ENCODE results near the gene ASAH2. TPM values are rescaled to one million over a fixed set of nuclear protein-coding genes. Genes with fewer than 3 reads are reported as not detected.

The ASAH2 gene
- polyA plus RNA-seq, 3 donors = not detected

GRCh38 chr10:50234486-50234885, 16.8 kb downstream of the ASAH2 start:
- Histone ChIP-seq H3K4me1 (ENCODE audit: control insufficient read depth in 1 of 2, insufficient read depth in 2 of 2, low read length in 2 of 2) (no peaks in the 10 kb centered on the region), H3K27me3 (ENCODE audit: control insufficient read depth in 2 of 2, insufficient read depth in 2 of 2, low read length in 2 of 2) (peaks cover 0 to 4% of the 10 kb centered on the region in 2 donors), H3K9ac (ENCODE audit: insufficient read depth, low read length, poor library complexity, severe bottlenecking) (no peak overlapping the region), H3K4me2 (replicated peaks; ENCODE audit: extremely low read depth, low read length, poor library complexity, severe bottlenecking) (no peak overlapping the region), H3K79me2 (ENCODE audit: insufficient read depth, low read length) (no peaks in the 10 kb centered on the region), H3K36me3 (replicated peaks in 1 of 2; ENCODE audit: control insufficient read depth in 1 of 2, insufficient read depth in 2 of 2, low read length in 2 of 2) (no peaks in the 10 kb centered on the region), H4K20me1 (ENCODE audit: insufficient read depth, low read length) (no peaks in the 10 kb centered on the region), H3K9me3 (replicated peaks in 1 of 2; ENCODE audit: control insufficient read depth in 1 of 2, insufficient read depth in 1 of 2, low read length in 2 of 2) (no peaks in the 10 kb centered on the region), H3K4me3 (replicated peaks in 1 of 3; ENCODE audit: low read depth in 2 of 3, low read length in 3 of 3) (no peak overlapping the region), H2AFZ (ENCODE audit: insufficient read depth, low read depth, low read length, poor library complexity, severe bottlenecking) (no peak overlapping the region), H3K27ac (ENCODE audit: low read depth in 1 of 2, low read length in 2 of 2) (no peak overlapping the region)
- Mint-ChIP-seq H3K9me3 (no peaks in the 10 kb centered on the region), H3K27ac (no peak overlapping the region), H3K27me3 (ENCODE audit: low read depth in 3 of 3) (peaks cover 2 to 12% (median 10%) of the 10 kb centered on the region in 3 donors), H3K4me1 (no peaks in the 10 kb centered on the region), H3K4me3 (no peak overlapping the region), H3K36me3 (no peaks in the 10 kb centered on the region)
- no peak for DNase-seq
- no peak for TF ChIP-seq CTCF (IDR thresholded peaks at IDR 0.05)
- WGBS (ENCODE audit: insufficient coverage) = 89% methylated on average over 3 of the region's 4 CpGs
- intact Hi-C loops (cut with micrococcal nuclease) = no loop called here

DNA sequence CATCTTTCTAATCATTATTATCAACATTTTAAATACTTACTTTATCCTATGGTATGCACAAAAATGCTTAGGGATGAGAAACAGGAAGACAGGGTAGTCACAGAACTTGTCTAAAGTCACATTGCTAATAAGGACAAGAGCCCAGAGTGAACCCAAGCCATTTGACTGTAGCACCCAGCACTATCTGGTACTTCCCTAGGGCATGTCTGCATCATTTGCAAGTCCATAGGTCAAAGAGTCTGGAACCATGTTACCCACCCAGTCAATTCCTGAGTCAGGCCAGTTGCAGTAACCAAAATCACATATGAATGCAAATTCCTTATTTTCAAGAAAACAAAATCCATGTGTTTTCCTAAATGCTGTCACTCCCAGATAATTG, 19.1 kb downstream of the ASAH2 start:
- Histone ChIP-seq H3K27me3 (ENCODE audit: control insufficient read depth in 2 of 2, insufficient read depth in 2 of 2, low read length in 2 of 2) (peaks cover 0 to 4% of the 10 kb centered on the region in 2 donors), H4K20me1 (ENCODE audit: insufficient read depth, low read length) (no peaks in the 10 kb centered on the region), H3K4me1 (ENCODE audit: control insufficient read depth in 1 of 2, insufficient read depth in 2 of 2, low read length in 2 of 2) (no peaks in the 10 kb centered on the region), H3K4me3 (replicated peaks in 1 of 3; ENCODE audit: low read depth in 2 of 3, low read length in 3 of 3) (no peak overlapping the region), H3K36me3 (replicated peaks in 1 of 2; ENCODE audit: control insufficient read depth in 1 of 2, insufficient read depth in 2 of 2, low read length in 2 of 2) (no peaks in the 10 kb centered on the region), H3K27ac (ENCODE audit: low read depth in 1 of 2, low read length in 2 of 2) (no peak overlapping the region), H3K9ac (ENCODE audit: insufficient read depth, low read length, poor library complexity, severe bottlenecking) (no peak overlapping the region), H3K4me2 (replicated peaks; ENCODE audit: extremely low read depth, low read length, poor library complexity, severe bottlenecking) (no peak overlapping the region), H3K9me3 (replicated peaks in 1 of 2; ENCODE audit: control insufficient read depth in 1 of 2, insufficient read depth in 1 of 2, low read length in 2 of 2) (no peaks in the 10 kb centered on the region), H2AFZ (ENCODE audit: insufficient read depth, low read depth, low read length, poor library complexity, severe bottlenecking) (no peak overlapping the region), H3K79me2 (ENCODE audit: insufficient read depth, low read length) (no peaks in the 10 kb centered on the region)
- no peak for TF ChIP-seq CTCF (IDR thresholded peaks at IDR 0.05)
- Mint-ChIP-seq H3K9me3 (no peaks in the 10 kb centered on the region), H3K27me3 (ENCODE audit: low read depth in 3 of 3) (peaks cover 2 to 12% (median 6%) of the 10 kb centered on the region in 3 donors), H3K36me3 (no peaks in the 10 kb centered on the region), H3K27ac (no peak overlapping the region), H3K4me1 (no peaks in the 10 kb centered on the region), H3K4me3 (no peak overlapping the region)
- intact Hi-C loops (cut with micrococcal nuclease) = no loop called here
- no peak for DNase-seq

All from CD14-positive monocyte (primary cell).